DOHH2 (cell line): ENCODE results near the gene TIMP3.

ENCODE experiments used
- CTCF ChIP-seq: fragments of 200-600 bp; sonication (generic); IDR thresholded peaks from one replicate; pipeline ENCODE4 v1.5.1; 2014; ENCODE audit warnings: antibody characterized with exemption, mild to moderate bottlenecking, low read depth, low read length; ENCODE audit not compliant: poor library complexity, severe bottlenecking
- EZH2phosphoT487 ChIP-seq: fragments of 200-600 bp; sonication (generic); IDR thresholded peaks from 2 replicates; pipeline ENCODE4 v1.6.1; 2017; ENCODE audit warnings: borderline replicate concordance, mild to moderate bottlenecking, antibody characterized with exemption, low read length, moderate library complexity, mixed read lengths

- no peak for TF ChIP-seq CTCF
- no peak for TF ChIP-seq EZH2phosphoT487
Observed at GRCh38 chr22:32754413-32755041, 47.0 kb upstream of the TIMP3 start.
